ENCODE results near the gene LRTM1. TPM values are rescaled to one million over a fixed set of nuclear protein-coding genes. Genes with fewer than 3 reads are reported as not detected.

Gene LRTM1
- total and polyA plus RNA-seq, 2 of the 13 experiments (the other 11 are each of a cell fraction or from before 2014, with no cell fraction given): not detected

- BruUV-seq (replicated peaks): no TSS peak
Measured at GRCh38 chr3:54968546-54969172, 40.8 kb upstream of the LRTM1 start.

GRCh38 chr3:54967731-54968161 is 39.9 kb upstream of the LRTM1 start:
- H3K27ac ChIP-seq (ENCODE audit: extremely low read length, insufficient read depth, low read length): no peak overlapping the region
- no peak for ATAC-seq
- intact Hi-C loops (cut with micrococcal nuclease; ENCODE audit: unreplicated experiment): no loop called here
- POLR2A ChIA-PET: no interaction called here
- no peak for FAIRE-seq
- H3K4me1 ChIP-seq (ENCODE audit: insufficient read depth, low read length): peaks cover 11% of the 10 kb centered on the region
- no peaks in the 10 kb centered on the region for H3K9me3 ChIP-seq (ENCODE audit: low read length)
- H3K36me3 ChIP-seq (replicated peaks in 1 of 2; ENCODE audit: control insufficient read depth in 1 of 2, insufficient read depth in 2 of 2, low read length in 2 of 2): no peaks in the 10 kb centered on the region
- no peak overlapping the region for H3K4me3 ChIP-seq (replicated peaks in 1 of 3; ENCODE audit: insufficient read depth in 1 of 3, low read depth in 2 of 3, low read length in 3 of 3)
- H3K79me2 ChIP-seq (ENCODE audit: insufficient read depth, low read length): no peaks in the 10 kb centered on the region
- in situ Hi-C loops (cut with HindIII; ENCODE audit: extremely low pct_ligation_motif_present, low pct_unique_long_range_greater_than_20kb): no loop called here
- peaks cover 0 to 7% of the 10 kb centered on the region in 2 experiments; a peak in 1 of 5 replicates for H3K27me3 ChIP-seq (ENCODE audit: control insufficient read depth in 1 of 2, insufficient read depth in 2 of 2, low read length in 2 of 2)
- 17% methylated on average over 1 of the region's 1 CpG for WGBS (ENCODE audit: low lambda C conversion rate)
- H2AFZ ChIP-seq (ENCODE audit: low read length): no peak overlapping the region
- no peak overlapping the region for H3K4me2 ChIP-seq (ENCODE audit: low read depth, low read length)
- no peaks in the 10 kb centered on the region for H4K20me1 ChIP-seq (ENCODE audit: insufficient read depth, low read length)
- no peak overlapping the region for H3K9ac ChIP-seq (ENCODE audit: insufficient read depth, low read depth, low read length)
- TF ChIP-seq CBX5 (CRISPR knock-in tag; IDR thresholded peaks at IDR 0.05; ENCODE audit: borderline replicate concordance) (no peak), NONO (IDR thresholded peaks at IDR 0.05) (no peak), NONO (CRISPR knock-in tag; conservative IDR thresholded peaks at IDR 0.05) (no peak), KLF16 (CRISPR knock-in tag; IDR thresholded peaks at IDR 0.05) (no peak), ZNF546 (CRISPR knock-in tag; conservative IDR thresholded peaks at IDR 0.05) (no peak)
- CTCF ChIA-PET (ENCODE audit: low intra/inter-chr PET ratio, low total read pairs): no interaction called here
- BruUV-seq (replicated peaks): no TSS peak
- DNase-seq (ENCODE audit: low spot score): no peak

More at GRCh38 chr3:54968546-54969172, 40.8 kb upstream of the LRTM1 start:
- Histone ChIP-seq H3K4me2 (ENCODE audit: low read depth, low read length) (no peak overlapping the region), H3K79me2 (ENCODE audit: insufficient read depth, low read length) (no peaks in the 10 kb centered on the region), H3K4me1 (ENCODE audit: insufficient read depth, low read length) (peaks cover 11% of the 10 kb centered on the region), H3K36me3 (replicated peaks in 1 of 2; ENCODE audit: control insufficient read depth in 1 of 2, insufficient read depth in 2 of 2, low read length in 2 of 2) (no peaks in the 10 kb centered on the region), H2AFZ (ENCODE audit: low read length) (no peak overlapping the region), H3K27me3 (ENCODE audit: control insufficient read depth in 1 of 2, insufficient read depth in 2 of 2, low read length in 2 of 2) (peaks cover 0 to 7% of the 10 kb centered on the region in 2 experiments; a peak in 1 of 5 replicates), H4K20me1 (ENCODE audit: insufficient read depth, low read length) (no peaks in the 10 kb centered on the region), H3K4me3 (replicated peaks in 1 of 3; ENCODE audit: insufficient read depth in 1 of 3, low read depth in 2 of 3, low read length in 3 of 3) (no peak overlapping the region), H3K27ac (ENCODE audit: extremely low read length, insufficient read depth, low read length) (no peak overlapping the region), H3K9me3 (ENCODE audit: low read length) (no peaks in the 10 kb centered on the region), H3K9ac (ENCODE audit: insufficient read depth, low read depth, low read length) (no peak overlapping the region)
- WGBS (ENCODE audit: low lambda C conversion rate): 20% methylated on average over 5 of the region's 5 CpGs
- no peak for FAIRE-seq
- POLR2A ChIA-PET: no interaction called here
- no peak for ATAC-seq
- intact Hi-C loops (cut with micrococcal nuclease; ENCODE audit: unreplicated experiment) (no loop called here), in situ Hi-C loops (cut with HindIII; ENCODE audit: extremely low pct_ligation_motif_present, low pct_unique_long_range_greater_than_20kb) (no loop called here)
- no peak for DNase-seq (ENCODE audit: low spot score)
- TF ChIP-seq ZNF180 (CRISPR knock-in tag; IDR thresholded peaks at IDR 0.05; ENCODE audit: borderline replicate concordance, low read depth) (no peak), LBX2 (CRISPR knock-in tag; IDR thresholded peaks at IDR 0.05; ENCODE audit: borderline replicate concordance) (no peak), NR2C2 (CRISPR knock-in tag; IDR thresholded peaks at IDR 0.05; ENCODE audit: borderline replicate concordance) (no peak), KDM5A (IDR thresholded peaks at IDR 0.05; ENCODE audit: borderline replicate concordance, low read length) (no peak), HOXD1 (CRISPR knock-in tag; IDR thresholded peaks at IDR 0.05) (no peak), ZNF549 (CRISPR knock-in tag; IDR thresholded peaks at IDR 0.05) (no peak)
- CTCF ChIA-PET (ENCODE audit: low intra/inter-chr PET ratio, low total read pairs): no interaction called here

Measured in HepG2 (cell line).